Sciatic nerve (tissue), 2 donors: ENCODE measurements around the gene GRK6. TPM values are rescaled to one million over a fixed set of nuclear protein-coding genes. Genes with fewer than 3 reads are reported as not detected.

Experiments
- ATAC-seq: fragments of 200-7000 bp; cut with Tn5 transposase; one replicate; pipeline ENCODE4 v1.9.1; 2020; ENCODE audit warnings: mild to moderate bottlenecking, moderate library complexity
- DNase-seq: peaks from one replicate; pipeline ENCODE4 v3.0.0-alpha.2; 2020; ENCODE audit warnings: low spot score
- intact Hi-C: fragments of 100-400 bp; cut with DNase I; formaldehyde crosslinking; loops from one replicate; pipeline ENCODE4 v1.14.2; 2022
- total RNA-seq: library from RNA; stranded (reverse); fragmentation: NEBNext Ultra II Directional; extraction: Animal tissue kit (Norgen Biotek cat#: 25700); gene quantifications from one replicate; pipeline ENCODE4 v1.2.1, GENCODE V29; 2021
- donor health status: DM: no; HTN: no; CAD: no.
- donor health status: DM: no; HTN: no; CAD: no.

Gene GRK6
- total RNA-seq, 1 donor from 2014 or later, result 25.0 TPM

GRCh38 chr5:177490992-177491391 is 64.5 kb downstream of the GRK6 start:
- DNase-seq (no peak), ATAC-seq (no peak)
- intact Hi-C loops, result no loop called here

- intact Hi-C loops, result no loop called here
- no peak for ATAC-seq
- no peak for DNase-seq
Observed at GRCh38 chr5:177491429-177491945, 65.0 kb downstream of the GRK6 start.

- DNase-seq, result no peak
- intact Hi-C loops, result no loop called here
- ATAC-seq, result no peak
Observed at GRCh38 chr5:177491983-177492746, 65.7 kb downstream of the GRK6 start.

Other genes with a start within 250 kb of the GRK6 start
- 24.4 TPM for gene RAB24, start 123.0 kb upstream of the GRK6 start, total RNA-seq
- gene PRELID1, start 122.9 kb upstream of the GRK6 start, total RNA-seq, result 50.1 TPM
- gene MXD3, start 114.8 kb upstream of the GRK6 start, total RNA-seq, result 9.9 TPM
- 70.0 TPM for gene LMAN2, start 75.0 kb upstream of the GRK6 start, total RNA-seq
- 9.3 TPM for gene RGS14, start 68.8 kb upstream of the GRK6 start, total RNA-seq
- gene SLC34A1, start 42.2 kb upstream of the GRK6 start, total RNA-seq, result not detected
- not detected for gene PFN3, start 26.0 kb upstream of the GRK6 start, total RNA-seq
- gene F12, start 17.1 kb upstream of the GRK6 start, total RNA-seq, result 0.49 TPM
- gene PRR7, start 20.1 kb downstream of the GRK6 start, total RNA-seq, result 8.2 TPM
- 63.5 TPM for gene DBN1, start 47.0 kb downstream of the GRK6 start, total RNA-seq
- 144 TPM for gene PDLIM7, start 70.9 kb downstream of the GRK6 start, total RNA-seq
- 16.2 TPM for gene DOK3, start 83.2 kb downstream of the GRK6 start, total RNA-seq
- 68.2 TPM for gene DDX41, start 90.3 kb downstream of the GRK6 start, total RNA-seq
- gene FAM193B, start 127.9 kb downstream of the GRK6 start, total RNA-seq, result 113 TPM
- 81.0 TPM for gene TMED9, start 165.5 kb downstream of the GRK6 start, total RNA-seq
- gene B4GALT7, start 173.5 kb downstream of the GRK6 start, total RNA-seq, result 16.5 TPM